GM18511 (cell line): ENCODE measurements around the gene SPATS2.
A peak's percentile ranks its signal among the peaks of the same experiment; 100 is the strongest.

Source experiments
- ATAC-seq: cut with Tn5 transposase; IDR thresholded peaks from one replicate; pipeline ENCODE4 v1.9.1; 2021; ENCODE audit warnings: mild to moderate bottlenecking, moderate library complexity; ENCODE audit not compliant: unreplicated experiment

Gene SPATS2

GRCh38 chr12:49335955-49336644, 31.2 kb upstream of the SPATS2 start:
- ATAC-seq: no peak

DNA sequence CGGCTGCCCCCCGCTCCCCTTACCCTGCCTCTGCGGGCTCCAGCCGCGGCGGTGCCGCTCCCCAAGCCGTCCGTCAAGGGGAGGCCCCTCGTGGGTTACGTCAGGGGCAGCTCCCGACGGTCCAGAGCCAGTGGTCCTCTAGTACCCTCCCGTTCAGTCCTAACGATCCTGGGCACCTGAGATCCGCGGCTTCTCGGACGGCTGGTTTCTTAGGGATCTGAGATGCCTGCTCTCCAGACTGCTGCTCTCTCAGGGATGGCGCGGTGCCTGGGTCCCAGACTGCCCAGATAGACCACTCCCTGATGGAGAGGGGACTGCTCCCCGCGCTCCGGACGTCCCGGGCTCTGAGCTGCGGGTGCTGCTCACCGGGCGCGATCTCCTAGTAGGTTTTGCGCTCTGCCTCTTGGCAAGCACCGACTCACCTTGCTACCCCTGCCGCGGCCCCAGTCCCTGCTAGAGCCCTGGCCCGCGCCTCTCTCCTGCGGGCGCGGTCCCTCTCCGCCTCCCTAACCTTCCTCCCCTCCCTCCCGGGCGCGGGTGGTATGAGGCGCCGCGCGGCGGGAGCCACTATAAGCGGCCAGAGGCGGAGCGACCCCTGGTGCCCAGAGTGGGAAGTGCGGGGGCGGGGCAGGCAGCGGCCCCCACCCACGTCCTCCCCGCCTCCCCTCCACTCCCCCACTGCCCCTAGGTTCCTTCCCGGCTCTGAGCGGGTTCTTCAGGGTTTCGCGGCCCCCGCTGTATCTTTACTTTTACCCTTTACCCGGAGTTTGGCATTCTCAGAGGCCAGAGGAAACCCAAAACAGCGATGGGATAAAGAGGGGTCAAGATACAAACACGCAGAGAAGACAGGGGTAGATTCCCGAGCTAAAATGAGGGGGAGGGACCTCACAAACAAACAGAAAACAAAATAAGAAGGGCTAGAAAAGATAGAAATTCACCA, 30.3 kb upstream of the SPATS2 start, which contains the start of gene C1QL4:
Gene C1QL4 (minus strand): TSS at position 544 of the 940 bp plus-strand sequence. CDS start 711 bp downstream, outside the sequence.
- peak; percentile 68 for ATAC-seq

- no peak for ATAC-seq
Measured at GRCh38 chr12:49338830-49339463, 28.3 kb upstream of the SPATS2 start.

DNA sequence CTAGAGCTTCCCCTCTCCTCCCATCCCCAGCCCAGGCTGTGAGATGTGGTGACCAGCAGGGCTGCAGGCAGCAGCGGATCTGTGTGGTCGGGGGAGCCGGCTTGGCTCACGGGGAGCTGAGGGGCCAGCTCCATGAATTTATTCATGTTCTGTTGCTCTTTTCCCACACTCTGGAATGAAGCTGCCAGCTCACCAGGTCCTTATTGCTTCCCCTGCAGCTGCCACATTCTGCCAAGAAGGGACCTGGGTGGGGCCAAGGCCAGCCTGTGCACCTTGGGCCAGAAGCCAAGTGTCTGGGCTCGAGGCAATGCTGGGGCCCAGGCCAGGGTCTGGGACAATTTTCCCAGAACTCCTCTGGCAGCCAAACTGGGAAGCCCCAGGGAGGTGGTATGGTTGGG, 27.8 kb upstream of the SPATS2 start:
- ATAC-seq: no peak

DNA sequence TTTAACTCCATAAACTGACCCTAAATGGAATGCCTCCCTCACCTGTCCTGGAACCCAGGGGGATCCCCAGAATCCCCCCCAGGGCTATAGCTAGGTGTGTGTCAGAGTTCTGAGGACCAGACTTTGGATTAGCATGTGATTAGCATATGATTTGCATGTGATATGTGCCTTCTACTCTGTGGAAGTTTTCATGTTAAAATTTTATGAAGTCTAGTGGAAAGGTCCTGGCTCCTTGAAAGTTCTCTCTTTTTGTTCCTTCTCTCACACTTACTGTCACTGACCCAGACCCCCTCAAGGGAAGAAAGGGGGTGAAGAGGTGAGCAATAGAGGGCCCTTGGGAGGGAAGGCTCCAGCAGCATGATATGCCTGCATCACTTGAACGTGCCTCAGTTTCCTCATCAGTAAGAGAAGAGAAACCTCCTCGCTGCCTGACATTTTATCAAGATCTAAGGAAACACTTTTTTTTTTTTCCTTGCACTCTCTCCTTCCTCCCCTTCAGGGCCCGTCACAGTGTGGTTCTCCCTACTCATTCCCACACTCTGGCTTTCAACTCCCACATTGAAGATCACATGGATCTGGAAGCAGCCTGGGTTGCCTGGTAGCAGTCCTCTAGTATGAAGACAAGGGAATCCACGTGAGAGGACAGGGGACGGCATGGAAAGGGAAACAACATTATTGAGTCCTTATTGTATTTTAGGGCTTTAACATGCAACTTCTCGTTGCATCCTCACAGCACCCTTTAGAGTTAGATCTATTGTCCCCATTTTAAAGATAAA, 27.0 kb upstream of the SPATS2 start:
- ATAC-seq: no peak

GRCh38 chr12:49340971-49341776, 26.1 kb upstream of the SPATS2 start:
- no peak for ATAC-seq

DNA sequence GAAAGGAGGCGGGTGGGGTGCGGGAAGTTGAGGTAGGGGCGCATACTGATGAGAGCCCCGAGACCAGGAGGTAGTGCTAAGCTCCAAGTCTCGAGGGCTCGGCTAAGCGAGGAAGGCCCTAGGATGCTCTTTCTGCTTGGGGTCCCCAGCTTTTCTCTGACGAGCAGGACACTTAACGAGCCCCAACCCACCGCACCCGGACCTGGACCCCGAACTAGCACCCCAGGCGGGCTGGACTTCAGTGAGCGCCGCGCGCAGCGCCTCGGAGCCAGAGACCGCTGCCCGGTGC, 25.5 kb upstream of the SPATS2 start:
- ATAC-seq: no peak

DNA sequence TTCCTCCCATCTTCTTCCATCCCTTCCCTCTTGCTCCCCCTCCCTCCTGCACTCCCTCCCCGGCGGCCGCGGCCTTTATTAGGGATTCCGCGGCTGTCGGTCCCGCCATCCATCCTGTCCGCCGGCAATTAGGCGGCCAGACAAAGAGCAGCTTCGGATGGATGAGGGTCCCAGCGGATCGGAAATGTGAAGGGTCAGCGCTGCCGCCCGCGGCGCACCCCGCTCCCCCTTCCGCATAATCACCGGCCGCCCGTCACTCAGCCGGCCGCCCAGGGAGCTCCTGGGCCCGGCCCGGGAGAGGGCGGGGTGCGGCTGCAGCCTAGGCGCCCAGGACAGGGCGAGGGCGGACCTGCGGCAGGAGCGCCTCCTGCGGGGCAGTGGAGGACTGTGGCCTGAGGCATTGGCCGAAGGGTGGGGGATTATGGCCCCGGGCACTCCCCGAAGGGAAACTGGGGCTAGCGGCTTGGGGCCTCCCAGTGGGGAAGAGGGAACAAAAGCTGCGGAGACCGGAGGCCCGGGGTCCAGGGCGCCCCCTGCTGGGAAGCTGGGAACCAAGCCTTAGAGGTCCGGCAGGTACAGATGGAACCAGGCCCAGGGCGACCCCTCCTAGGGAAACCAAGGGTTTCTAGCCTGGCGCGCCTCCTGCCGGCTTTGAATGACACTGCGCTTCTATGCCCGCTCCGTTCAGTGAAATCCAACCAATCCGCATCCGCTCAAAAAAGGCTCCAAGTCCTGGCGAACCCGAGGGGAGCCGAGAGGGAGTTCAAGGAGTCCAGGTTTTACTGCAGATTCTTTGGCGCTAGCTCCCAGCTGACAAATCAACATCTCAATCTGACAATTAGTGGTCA, 25.0 kb upstream of the SPATS2 start:
- ATAC-seq: peak; percentile 64

DNA sequence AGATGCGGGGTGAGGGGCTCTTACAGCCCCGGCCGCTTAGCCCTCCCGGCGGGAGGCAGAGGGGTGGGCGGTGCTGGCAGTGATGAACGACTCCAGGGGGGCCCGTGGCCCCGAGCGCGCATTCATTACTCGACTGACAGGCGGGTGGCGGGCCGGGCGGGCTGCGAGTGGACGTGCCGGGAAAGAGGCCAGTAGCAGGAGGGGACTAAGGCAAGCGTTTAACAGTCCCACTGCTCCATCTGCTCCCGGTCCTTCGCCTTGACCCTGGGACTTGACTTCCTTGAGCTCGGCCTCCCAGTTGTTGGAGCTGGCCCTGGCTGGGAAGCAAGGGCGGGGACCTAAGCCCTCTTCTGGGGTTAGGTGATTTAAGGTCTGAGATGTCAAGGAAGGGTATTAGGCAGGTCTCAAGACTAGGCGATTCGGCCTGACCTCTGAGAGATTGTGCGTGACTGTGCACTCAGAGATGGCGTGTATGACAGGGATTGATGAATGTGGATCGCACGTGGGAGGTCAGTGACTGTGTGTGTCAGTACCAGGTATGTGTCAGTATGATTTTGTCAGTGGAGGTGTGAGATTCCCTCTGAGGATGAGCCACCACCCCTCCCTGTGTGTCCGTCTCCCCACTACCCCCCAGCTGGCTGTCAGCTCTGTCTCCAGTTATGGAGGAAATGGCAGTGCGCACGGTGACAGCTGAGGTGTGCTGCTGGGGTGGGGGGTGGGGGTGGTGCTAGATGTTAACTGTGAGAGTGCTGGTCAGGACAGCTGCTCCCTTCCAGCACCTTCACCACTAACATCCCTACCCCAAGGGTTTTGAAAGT, 24.1 kb upstream of the SPATS2 start:
- no peak for ATAC-seq

DNA sequence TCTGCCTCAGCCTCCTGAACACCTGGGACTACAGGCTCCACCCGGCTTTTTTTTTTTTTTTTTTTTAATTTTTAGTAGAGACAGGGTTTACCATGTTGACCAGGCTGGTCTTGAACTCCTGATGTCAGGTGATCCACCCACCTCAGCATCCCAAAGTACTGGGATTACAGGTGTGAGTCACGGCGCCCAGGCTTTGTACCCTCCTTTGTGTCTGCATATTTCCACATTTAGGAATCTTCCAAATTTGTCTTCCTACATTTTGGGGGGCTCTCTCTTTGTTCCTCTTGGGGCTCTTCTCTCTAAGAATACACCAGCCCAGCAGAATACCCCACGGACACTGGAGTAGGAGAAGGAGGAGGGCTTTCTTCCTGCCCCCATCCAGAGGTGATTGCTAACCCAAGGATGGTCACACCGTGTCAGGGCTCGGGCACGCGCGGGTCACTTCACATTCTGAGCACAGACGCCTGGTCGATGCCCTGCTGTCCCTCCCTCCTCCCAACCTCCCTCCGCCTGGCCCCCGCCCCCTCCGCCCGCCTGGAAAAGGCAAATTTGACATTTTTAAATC, 22.7 kb upstream of the SPATS2 start:
- ATAC-seq: no peak

DNA sequence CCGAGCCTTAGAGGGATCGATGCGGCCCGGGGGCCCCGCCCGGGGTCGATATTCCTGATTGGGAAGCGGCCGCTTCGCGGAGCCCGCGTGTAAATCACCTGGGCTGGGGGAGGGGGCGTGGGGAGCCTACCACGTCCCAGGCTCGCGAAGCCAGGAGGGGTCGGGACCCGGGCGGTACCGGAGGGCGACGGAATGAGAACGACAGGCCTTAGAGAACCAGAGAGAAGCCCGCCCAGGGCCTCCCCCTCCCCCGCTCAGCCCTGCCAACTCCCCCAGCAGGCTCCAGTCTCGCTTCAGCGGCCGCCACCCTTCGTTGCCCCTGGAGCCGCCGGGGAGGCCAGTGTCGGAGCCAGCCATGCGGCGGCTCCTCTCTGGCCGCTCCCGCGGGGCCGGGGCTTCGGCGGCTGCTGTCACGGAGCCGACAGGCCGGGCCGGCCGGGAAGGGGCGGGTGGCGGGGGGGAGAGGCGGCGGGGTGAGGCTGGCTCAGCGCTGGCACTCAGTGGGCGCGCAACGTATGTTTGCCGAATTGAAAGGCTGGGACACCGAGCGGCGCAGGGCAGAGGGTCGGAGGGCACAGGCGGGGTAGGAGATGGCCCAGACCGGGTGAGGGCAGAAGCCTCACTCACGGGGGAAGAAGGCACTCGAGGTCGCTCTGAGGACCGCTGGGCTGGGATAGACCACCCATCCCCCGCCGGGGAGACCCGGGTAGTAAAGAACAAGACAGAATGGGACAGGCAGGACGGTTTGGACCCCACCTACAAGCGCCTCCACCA, 22.0 kb upstream of the SPATS2 start:
- ATAC-seq: peak; percentile 51

DNA sequence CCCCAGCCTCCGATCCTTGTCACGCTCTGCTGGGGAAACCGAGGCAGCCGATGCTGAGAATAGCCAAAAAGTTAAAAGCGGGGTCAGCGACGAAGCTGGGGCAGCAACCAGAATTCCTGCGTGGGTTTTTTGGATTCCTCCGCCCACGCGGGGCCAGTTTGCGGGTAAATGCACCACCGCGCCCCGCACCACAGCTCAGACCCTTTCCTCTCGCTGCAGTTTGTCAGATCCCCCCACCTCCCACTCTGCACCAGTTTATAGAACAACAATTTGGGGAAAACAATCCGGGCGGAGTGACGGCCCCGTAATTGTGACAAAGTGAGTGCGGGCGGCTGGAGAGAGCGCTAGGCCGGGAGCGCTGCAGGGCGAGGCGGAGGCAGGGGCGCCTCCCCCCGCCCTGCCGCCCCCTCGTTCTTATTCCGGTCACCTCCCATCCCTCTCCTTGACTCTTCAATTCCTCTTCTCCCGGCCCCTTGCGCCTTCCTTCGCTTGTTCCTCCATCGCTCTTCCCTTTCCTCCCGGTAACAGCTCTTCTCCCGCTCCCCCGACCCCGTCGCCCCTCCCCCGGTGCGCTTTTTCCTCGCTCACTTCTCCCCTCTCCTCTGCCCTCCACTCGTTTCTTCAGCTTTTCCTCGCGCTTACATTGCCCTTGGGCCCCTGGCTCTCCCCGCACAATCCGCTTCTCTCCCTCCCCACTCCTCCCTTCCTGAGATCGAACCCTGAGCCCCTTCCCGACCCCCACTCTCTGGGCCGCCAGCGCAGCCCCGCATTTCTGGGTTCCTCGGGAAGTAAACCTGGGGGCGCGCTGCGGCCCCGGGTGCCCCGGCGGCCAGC, 21.2 kb upstream of the SPATS2 start:
- no peak for ATAC-seq

GRCh38 chr12:49346659-49347310, 20.5 kb upstream of the SPATS2 start, which contains the start of gene DNAJC22:
TSS of gene DNAJC22 (plus strand) at chr12:49346888. CDS start at chr12:49348873, 1,985 bp downstream.
- no peak for ATAC-seq

- no peak for ATAC-seq
Measured at GRCh38 chr12:49347311-49348193, 19.7 kb upstream of the SPATS2 start.

- ATAC-seq: no peak
Measured at GRCh38 chr12:49348781-49349180, 18.5 kb upstream of the SPATS2 start.
